GM23338 (cell line): ENCODE results near the gene LHFPL4. TPM values are rescaled to one million over a fixed set of nuclear protein-coding genes. Genes with fewer than 3 reads are reported as not detected.

ENCODE experiments used
- ATAC-seq: fragments of 200-7000 bp; cut with Tn5 transposase; 3 replicates; pipeline ENCODE4 v1.9.1; 2020
- DNase-seq: peaks from one replicate; pipeline ENCODE4 v3.0.0-alpha.2; 2015; ENCODE audit warnings: low spot score
- H2AFZ ChIP-seq: fragments of 200-600 bp; sonication (generic); 2 replicates; pipeline ENCODE4 v1.8.0; 2016; ENCODE audit warnings: antibody characterized with exemption, mild to moderate bottlenecking, moderate library complexity
- H3F3A ChIP-seq: fragments of 200-600 bp; sonication (generic); replicated peaks from 2 replicates; pipeline ENCODE4 v1.8.0; 2017; ENCODE audit warnings: antibody characterized with exemption, mixed run types, low read depth
- H3K27ac ChIP-seq: fragments of 200-600 bp; sonication (generic); 2 replicates; pipeline ENCODE4 v1.6.1; 2016; ENCODE audit warnings: low read depth
- H3K27me3 ChIP-seq: fragments of 200-600 bp; sonication (generic); 2 replicates; pipeline ENCODE4 v1.8.0; 2016; ENCODE audit warnings: mild to moderate bottlenecking, mixed run types, moderate library complexity; ENCODE audit not compliant: insufficient read depth
- H3K36me3 ChIP-seq: fragments of 200-600 bp; sonication (generic); 2 replicates; pipeline ENCODE4 v1.8.0; 2016; ENCODE audit warnings: mild to moderate bottlenecking; ENCODE audit not compliant: insufficient read depth
- H3K4me1 ChIP-seq: fragments of 200-600 bp; sonication (generic); 2 replicates; pipeline ENCODE4 v1.8.0; 2016; ENCODE audit warnings: mild to moderate bottlenecking, moderate library complexity; ENCODE audit not compliant: insufficient read depth
- H3K4me2 ChIP-seq: fragments of 200-600 bp; sonication (generic); 2 replicates; pipeline ENCODE4 v1.7.1; 2017; ENCODE audit warnings: mixed run types
- H3K4me3 ChIP-seq: fragments of 200-600 bp; sonication (generic); 2 replicates; pipeline ENCODE4 v1.6.1; 2016; ENCODE audit warnings: mixed run types
- H3K79me2 ChIP-seq: fragments of 200-600 bp; sonication (generic); replicated peaks from 2 replicates; pipeline ENCODE4 v1.8.0; 2017; ENCODE audit warnings: mild to moderate bottlenecking; ENCODE audit not compliant: insufficient read depth
- H3K9me2 ChIP-seq: fragments of 200-600 bp; sonication (generic); 2 replicates; pipeline ENCODE4 v1.8.0; 2017; ENCODE audit not compliant: insufficient read depth
- H4K20me1 ChIP-seq: fragments of 200-600 bp; sonication (generic); replicated peaks from 2 replicates; pipeline ENCODE4 v1.8.0; 2017; ENCODE audit warnings: mild to moderate bottlenecking; ENCODE audit not compliant: insufficient read depth
- H3K27ac Mint-ChIP-seq: 2 replicates; pipeline ENCODE4 v1.8.0; 2020; ENCODE audit warnings: inconsistent platforms, mild to moderate bottlenecking, moderate library complexity, mixed read lengths
- H3K27me3 Mint-ChIP-seq: 3 replicates; pipeline ENCODE4 v1.8.0; 2022; ENCODE audit warnings: low read depth, mild to moderate bottlenecking, moderate library complexity, mixed read lengths, inconsistent platforms; ENCODE audit not compliant: insufficient read depth, poor library complexity
- H3K36me3 Mint-ChIP-seq: 3 replicates; pipeline ENCODE4 v1.8.0; 2021; ENCODE audit warnings: low read depth, mild to moderate bottlenecking, inconsistent platforms, moderate library complexity, mixed read lengths
- H3K4me1 Mint-ChIP-seq: 3 replicates; pipeline ENCODE4 v1.8.0; 2020; ENCODE audit warnings: mild to moderate bottlenecking, inconsistent platforms, mixed read lengths
- H3K4me3 Mint-ChIP-seq: 3 replicates; pipeline ENCODE4 v1.8.0; 2021; ENCODE audit warnings: moderate library complexity, mild to moderate bottlenecking, inconsistent platforms, mixed read lengths
- H3K9me3 Mint-ChIP-seq: 3 replicates; pipeline ENCODE4 v1.8.0; 2020; ENCODE audit warnings: moderate library complexity, mild to moderate bottlenecking, inconsistent platforms, mixed read lengths
- CREB1 ChIP-seq: fragments of 250-450 bp; sonication (Bioruptor Pico); IDR thresholded peaks from 2 replicates; pipeline ENCODE4 v1.5.0; 2020; ENCODE audit warnings: low read depth, mild to moderate bottlenecking, moderate library complexity
- CTCF ChIP-seq, 2 experiments: fragments of 200-600 bp in 1 of 2; sonication (generic) in 1 of 2; conservative IDR thresholded peaks; 2 replicates each; pipeline versions ENCODE4 v1.5.1 to v1.6.1; 2016 to 2017; ENCODE audit warnings: antibody characterized with exemption in 2 of 2, low read depth in 2 of 2, mild to moderate bottlenecking in 2 of 2, moderate library complexity in 1 of 2
- ETS1 ChIP-seq: IDR thresholded peaks from 2 replicates; pipeline ENCODE4 v1.6.1; 2016; ENCODE audit warnings: antibody characterized with exemption
- EZH2 ChIP-seq: fragments of 200-600 bp; sonication (generic); IDR thresholded peaks from one replicate; pipeline ENCODE4 v1.8.0; 2017; ENCODE audit warnings: antibody characterized with exemption, mild to moderate bottlenecking, low read depth; ENCODE audit not compliant: unreplicated experiment
- EZH2phosphoT487 ChIP-seq: fragments of 200-600 bp; sonication (generic); IDR thresholded peaks from one replicate; pipeline ENCODE4 v1.8.1; 2018; ENCODE audit warnings: antibody characterized with exemption; ENCODE audit not compliant: unreplicated experiment
- JUNB ChIP-seq: IDR thresholded peaks from one replicate; pipeline ENCODE4 v1.6.1; 2016; ENCODE audit warnings: antibody characterized with exemption; ENCODE audit not compliant: unreplicated experiment
- NANOG ChIP-seq: IDR thresholded peaks from 2 replicates; pipeline ENCODE4 v1.6.1; 2016; ENCODE audit warnings: antibody characterized with exemption, borderline replicate concordance
- POLR2AphosphoS5 ChIP-seq: IDR thresholded peaks from 2 replicates; pipeline ENCODE4 v1.6.1; 2016; ENCODE audit warnings: antibody characterized with exemption, low read depth
- REST ChIP-seq: IDR thresholded peaks from one replicate; pipeline ENCODE4 v1.6.1; 2018; ENCODE audit warnings: antibody characterized with exemption; ENCODE audit not compliant: unreplicated experiment
- STAT1 ChIP-seq: IDR thresholded peaks from one replicate; pipeline ENCODE4 v1.6.1; 2016; ENCODE audit warnings: antibody characterized with exemption; ENCODE audit not compliant: unreplicated experiment
- ZNF114 ChIP-seq: fragments of 250-450 bp; sonication (Bioruptor Pico); IDR thresholded peaks from 2 replicates; pipeline ENCODE4 v1.5.0; 2020; ENCODE audit warnings: mild to moderate bottlenecking, moderate library complexity
- ZNF331 ChIP-seq: fragments of 250-450 bp; sonication (Bioruptor Pico); IDR thresholded peaks from 2 replicates; pipeline ENCODE4 v1.5.0; 2020; ENCODE audit warnings: low read depth, mild to moderate bottlenecking, moderate library complexity
- ZNF462 ChIP-seq: fragments of 250-450 bp; sonication (Bioruptor Pico); IDR thresholded peaks from 2 replicates; pipeline ENCODE4 v1.5.0; 2020; ENCODE audit warnings: mild to moderate bottlenecking, moderate library complexity
- polyA plus RNA-seq: library from polyadenylated mRNA; unstranded; fragments of >200 nt; fragmentation: Nextera tagmentation; extraction: Ambion mirVana; gene quantifications from 2 replicates; pipeline ENCODE4 v1.2.1, GENCODE V29; 2016
- total RNA-seq: library from RNA; depleted of rRNA; stranded (reverse); fragments of >200 nt; shearing (Covaris generic); gene quantifications from 2 replicates; pipeline ENCODE4 v1.2.3, GENCODE V29; 2014

The LHFPL4 gene
- total and polyA plus RNA-seq, 2 experiments from 2014 or later = 2.3 to 11.5 TPM

- no peak overlapping the region for H3K4me2 ChIP-seq
- Mint-ChIP-seq H3K9me3 (peaks cover 10% of the 10 kb centered on the region), H3K36me3 (peaks cover 19% of the 10 kb centered on the region), H3K4me1 (no peaks in the 10 kb centered on the region), H3K27ac (no peak overlapping the region), H3K4me3 (no peak overlapping the region), H3K27me3 (peaks cover 9% of the 10 kb centered on the region)
- no peak overlapping the region for H3K4me3 ChIP-seq
- no peak overlapping the region for H3K27ac ChIP-seq
- peaks cover 19% of the 10 kb centered on the region; the same call in 1 of the 2 replicates for H4K20me1 ChIP-seq
- no peak overlapping the region for H2AFZ ChIP-seq
- no peaks in the 10 kb centered on the region for H3K36me3 ChIP-seq
- no peak for TF ChIP-seq REST
- TF ChIP-seq ETS1 = no peak
- TF ChIP-seq ZNF114 (CRISPR knock-in tag) = no peak
- TF ChIP-seq ZNF331 (CRISPR knock-in tag) = no peak
- TF ChIP-seq CTCF (conservative IDR thresholded peaks at IDR 0.05; ENCODE audit: low read depth in 2 of 2) = no peak
- TF ChIP-seq EZH2 = no peak
- TF ChIP-seq ZNF462 (CRISPR knock-in tag) = no peak
- no peak for TF ChIP-seq JUNB
- TF ChIP-seq CREB1 (CRISPR knock-in tag) = no peak
- no peak for TF ChIP-seq POLR2AphosphoS5
- no peak for TF ChIP-seq NANOG
- no peak for TF ChIP-seq EZH2phosphoT487
- TF ChIP-seq STAT1 = no peak
- DNase-seq (no peak), ATAC-seq (no peak)
- H3K4me1 ChIP-seq = no peaks in the 10 kb centered on the region
- no peaks in the 10 kb centered on the region for H3K27me3 ChIP-seq
- H3K79me2 ChIP-seq = no peaks in the 10 kb centered on the region
- H3F3A ChIP-seq = peaks cover 12% of the 10 kb centered on the region
- H3K9me2 ChIP-seq = no peaks in the 10 kb centered on the region
Measured at GRCh38 chr3:9485248-9485647, 68.4 kb downstream of the LHFPL4 start.
